ENCODE results near the gene DPP6.

GRCh38 chr7:154426778-154427177 lies 374.6 kb downstream of the DPP6 start:
- TF ChIP-seq NR2C2 (CRISPR knock-in tag; IDR thresholded peaks at IDR 0.05) (no peak), NR2C2 (tag; IDR thresholded peaks at IDR 0.05) (no peak), THRAP3 (IDR thresholded peaks at IDR 0.05; ENCODE audit: borderline replicate concordance) (no peak), EZH2 (IDR thresholded peaks at IDR 0.05; ENCODE audit: borderline replicate concordance, low read depth, low read length) (no peak), BACH1 (tag; IDR thresholded peaks at IDR 0.05) (no peak), RCOR1 (IDR thresholded peaks at IDR 0.05; ENCODE audit: borderline replicate concordance in 1 of 2, low read depth in 2 of 2, low read length in 2 of 2) (no peak), CREB3L1 (IDR thresholded peaks at IDR 0.05; ENCODE audit: borderline replicate concordance, low read depth) (no peak), POLR2AphosphoS5 (IDR thresholded peaks at IDR 0.05; ENCODE audit: control insufficient read depth, insufficient read depth, low read depth, low read length) (no peak), ETV6 (IDR thresholded peaks at IDR 0.05; ENCODE audit: borderline replicate concordance in 1 of 2, low read depth in 2 of 2, low read length in 1 of 2) (no peak), ETV6 (CRISPR knock-in tag; IDR thresholded peaks at IDR 0.05; ENCODE audit: borderline replicate concordance) (no peak), PRMT5 (CRISPR knock-in tag; IDR thresholded peaks at IDR 0.05) (no peak)
- TF ChIP-seq, protein P1, sequence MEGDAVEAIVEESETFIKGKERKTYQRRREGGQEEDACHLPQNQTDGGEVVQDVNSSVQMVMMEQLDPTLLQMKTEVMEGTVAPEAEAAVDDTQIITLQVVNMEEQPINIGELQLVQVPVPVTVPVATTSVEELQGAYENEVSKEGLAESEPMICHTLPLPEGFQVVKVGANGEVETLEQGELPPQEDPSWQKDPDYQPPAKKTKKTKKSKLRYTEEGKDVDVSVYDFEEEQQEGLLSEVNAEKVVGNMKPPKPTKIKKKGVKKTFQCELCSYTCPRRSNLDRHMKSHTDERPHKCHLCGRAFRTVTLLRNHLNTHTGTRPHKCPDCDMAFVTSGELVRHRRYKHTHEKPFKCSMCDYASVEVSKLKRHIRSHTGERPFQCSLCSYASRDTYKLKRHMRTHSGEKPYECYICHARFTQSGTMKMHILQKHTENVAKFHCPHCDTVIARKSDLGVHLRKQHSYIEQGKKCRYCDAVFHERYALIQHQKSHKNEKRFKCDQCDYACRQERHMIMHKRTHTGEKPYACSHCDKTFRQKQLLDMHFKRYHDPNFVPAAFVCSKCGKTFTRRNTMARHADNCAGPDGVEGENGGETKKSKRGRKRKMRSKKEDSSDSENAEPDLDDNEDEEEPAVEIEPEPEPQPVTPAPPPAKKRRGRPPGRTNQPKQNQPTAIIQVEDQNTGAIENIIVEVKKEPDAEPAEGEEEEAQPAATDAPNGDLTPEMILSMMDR (IDR thresholded peaks at IDR 0.05 in 2 of 3, conservative IDR thresholded peaks at IDR 0.05 in 1 of 3; ENCODE audit: insufficient read depth in 2 of 3, low read depth in 1 of 3, low read length in 3 of 3) = no peak
- TF ChIP-seq, protein P2, sequence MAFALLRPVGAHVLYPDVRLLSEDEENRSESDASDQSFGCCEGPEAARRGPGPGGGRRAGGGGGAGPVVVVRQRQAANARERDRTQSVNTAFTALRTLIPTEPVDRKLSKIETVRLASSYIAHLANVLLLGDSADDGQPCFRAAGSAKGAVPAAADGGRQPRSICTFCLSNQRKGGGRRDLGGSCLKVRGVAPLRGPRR (CRISPR knock-in tag; IDR thresholded peaks at IDR 0.05) = no peak
- TF ChIP-seq, protein P3, sequence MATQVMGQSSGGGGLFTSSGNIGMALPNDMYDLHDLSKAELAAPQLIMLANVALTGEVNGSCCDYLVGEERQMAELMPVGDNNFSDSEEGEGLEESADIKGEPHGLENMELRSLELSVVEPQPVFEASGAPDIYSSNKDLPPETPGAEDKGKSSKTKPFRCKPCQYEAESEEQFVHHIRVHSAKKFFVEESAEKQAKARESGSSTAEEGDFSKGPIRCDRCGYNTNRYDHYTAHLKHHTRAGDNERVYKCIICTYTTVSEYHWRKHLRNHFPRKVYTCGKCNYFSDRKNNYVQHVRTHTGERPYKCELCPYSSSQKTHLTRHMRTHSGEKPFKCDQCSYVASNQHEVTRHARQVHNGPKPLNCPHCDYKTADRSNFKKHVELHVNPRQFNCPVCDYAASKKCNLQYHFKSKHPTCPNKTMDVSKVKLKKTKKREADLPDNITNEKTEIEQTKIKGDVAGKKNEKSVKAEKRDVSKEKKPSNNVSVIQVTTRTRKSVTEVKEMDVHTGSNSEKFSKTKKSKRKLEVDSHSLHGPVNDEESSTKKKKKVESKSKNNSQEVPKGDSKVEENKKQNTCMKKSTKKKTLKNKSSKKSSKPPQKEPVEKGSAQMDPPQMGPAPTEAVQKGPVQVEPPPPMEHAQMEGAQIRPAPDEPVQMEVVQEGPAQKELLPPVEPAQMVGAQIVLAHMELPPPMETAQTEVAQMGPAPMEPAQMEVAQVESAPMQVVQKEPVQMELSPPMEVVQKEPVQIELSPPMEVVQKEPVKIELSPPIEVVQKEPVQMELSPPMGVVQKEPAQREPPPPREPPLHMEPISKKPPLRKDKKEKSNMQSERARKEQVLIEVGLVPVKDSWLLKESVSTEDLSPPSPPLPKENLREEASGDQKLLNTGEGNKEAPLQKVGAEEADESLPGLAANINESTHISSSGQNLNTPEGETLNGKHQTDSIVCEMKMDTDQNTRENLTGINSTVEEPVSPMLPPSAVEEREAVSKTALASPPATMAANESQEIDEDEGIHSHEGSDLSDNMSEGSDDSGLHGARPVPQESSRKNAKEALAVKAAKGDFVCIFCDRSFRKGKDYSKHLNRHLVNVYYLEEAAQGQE (IDR thresholded peaks at IDR 0.05; ENCODE audit: borderline replicate concordance) = no peak
- TF ChIP-seq, protein P3 (CRISPR knock-in tag; IDR thresholded peaks at IDR 0.05; ENCODE audit: low read depth) = no peak
